Mucosa of descending colon (tissue), 3 donors: ENCODE data around the gene ATAD3B. TPM values are rescaled to one million over a fixed set of nuclear protein-coding genes. Genes with fewer than 3 reads are reported as not detected.
A peak's percentile ranks its signal among the peaks of the same experiment; 100 is the strongest.
"Not testable (repeated sequence)": the region's sequence is repeated elsewhere in the genome, so short reads cannot be mapped to it uniquely, and the experiment has no call there.

ENCODE experiments used
- ATAC-seq: fragments of 200-7000 bp; cut with Tn5 transposase; one replicate; pipeline ENCODE4 v1.9.1; 2020; ENCODE audit warnings: mild to moderate bottlenecking, moderate library complexity
- DNase-seq, 3 donors: peaks; one replicate each; pipeline ENCODE4 v3.0.0-alpha.2; 2020
- H3K36me3 ChIP-seq: fragments of 200-600 bp; one replicate; pipeline ENCODE4 v1.8.0; 2021; ENCODE audit warnings: low read depth, mild to moderate bottlenecking
- H3K4me1 ChIP-seq: fragments of 200-600 bp; one replicate; pipeline ENCODE4 v1.8.0; 2021; ENCODE audit warnings: low read depth, mild to moderate bottlenecking
- H3K4me3 ChIP-seq: fragments of 200-600 bp; one replicate; pipeline ENCODE4 v1.8.0; 2021; ENCODE audit warnings: mild to moderate bottlenecking
- H3K9me3 ChIP-seq: fragments of 200-600 bp; one replicate; pipeline ENCODE4 v1.8.0; 2021; ENCODE audit warnings: mild to moderate bottlenecking
- intact Hi-C, 2 donors: fragments of 100-400 bp; cut with DNase I in 1 of 2; cut with micrococcal nuclease in 1 of 2; formaldehyde crosslinking; loops; one replicate each; pipeline versions ENCODE4 v1.11.0 to v1.11.1; 2022; cut with DNase I, micrococcal nuclease
- total RNA-seq, 3 donors: library from RNA; stranded (reverse); fragmentation: NEBNext Ultra II Directional in 2 of 3; extraction: Animal tissue kit (Norgen Biotek cat#: 25700) in 2 of 3; gene quantifications; one replicate each; pipeline versions ENCODE4 v1.2.1 to v1.2.4, GENCODE V29; 2021 to 2023
- TF ChIP-seq, protein P1 (sequence below): fragments of 200-600 bp; IDR thresholded peaks from one replicate; pipeline ENCODE4 v1.8.0; 2022; ENCODE audit warnings: antibody characterized with exemption, mild to moderate bottlenecking
- donor health status: DM: no; HTN: no; CAD: no; lungs with moderate emphysema.
- donor health status: DM: no; HTN: no; CAD: no.
- donor health status: DM: no; HTN: yes; CAD: no.

ATAD3B gene
- total RNA-seq, 3 donors from 2014 or later: 22.8 to 30.9 (median 25.4) TPM

DNA sequence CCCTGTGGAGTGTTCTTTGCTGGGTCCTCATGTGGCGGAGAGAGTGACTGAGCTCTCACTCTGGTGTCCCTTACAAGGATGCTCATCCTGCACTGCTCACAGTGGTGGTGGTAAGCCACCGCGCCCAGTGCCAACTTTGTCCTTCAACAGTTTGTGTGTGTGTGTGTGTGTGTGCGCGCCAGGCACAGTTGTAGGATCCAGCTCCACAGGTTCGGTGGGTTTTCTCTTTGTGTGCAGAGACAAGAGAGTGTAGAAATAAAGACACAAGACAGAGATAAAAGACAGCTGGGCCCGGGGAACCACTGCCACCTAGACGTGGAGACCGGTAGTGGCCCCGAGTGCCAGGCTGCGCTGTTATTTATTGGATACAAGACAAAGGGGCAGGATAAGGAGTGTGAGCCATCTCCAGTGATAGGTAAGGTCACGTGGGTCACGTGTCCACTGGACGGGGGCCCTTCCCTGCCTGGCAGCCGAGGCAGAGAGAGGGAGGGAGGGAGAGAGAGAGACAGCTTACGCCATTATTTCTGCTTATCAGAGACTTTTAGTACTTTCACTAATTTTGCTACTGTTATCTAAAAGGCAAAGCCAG, 33.3 kb downstream of the ATAD3B start:
- H3K36me3 ChIP-seq, intact Hi-C loops, H3K4me3 ChIP-seq, H3K4me1 ChIP-seq, H3K9me3 ChIP-seq: not testable (repeated sequence)
- TF ChIP-seq, protein P1, sequence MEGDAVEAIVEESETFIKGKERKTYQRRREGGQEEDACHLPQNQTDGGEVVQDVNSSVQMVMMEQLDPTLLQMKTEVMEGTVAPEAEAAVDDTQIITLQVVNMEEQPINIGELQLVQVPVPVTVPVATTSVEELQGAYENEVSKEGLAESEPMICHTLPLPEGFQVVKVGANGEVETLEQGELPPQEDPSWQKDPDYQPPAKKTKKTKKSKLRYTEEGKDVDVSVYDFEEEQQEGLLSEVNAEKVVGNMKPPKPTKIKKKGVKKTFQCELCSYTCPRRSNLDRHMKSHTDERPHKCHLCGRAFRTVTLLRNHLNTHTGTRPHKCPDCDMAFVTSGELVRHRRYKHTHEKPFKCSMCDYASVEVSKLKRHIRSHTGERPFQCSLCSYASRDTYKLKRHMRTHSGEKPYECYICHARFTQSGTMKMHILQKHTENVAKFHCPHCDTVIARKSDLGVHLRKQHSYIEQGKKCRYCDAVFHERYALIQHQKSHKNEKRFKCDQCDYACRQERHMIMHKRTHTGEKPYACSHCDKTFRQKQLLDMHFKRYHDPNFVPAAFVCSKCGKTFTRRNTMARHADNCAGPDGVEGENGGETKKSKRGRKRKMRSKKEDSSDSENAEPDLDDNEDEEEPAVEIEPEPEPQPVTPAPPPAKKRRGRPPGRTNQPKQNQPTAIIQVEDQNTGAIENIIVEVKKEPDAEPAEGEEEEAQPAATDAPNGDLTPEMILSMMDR: peak; percentile 71
- peak; percentile 77 to 87 (median 85) for DNase-seq
- peak; percentile 75 for ATAC-seq

GRCh38 chr1:1505366-1505798, 33.8 kb downstream of the ATAD3B start:
- peak in 2 of 3 donors; percentile 68 to 69 for DNase-seq
- H3K4me3 ChIP-seq, H3K4me1 ChIP-seq, H3K36me3 ChIP-seq, H3K9me3 ChIP-seq, intact Hi-C loops: not testable (repeated sequence)
- ATAC-seq: peak; percentile 80

GRCh38 chr1:1505801-1506200, 34.2 kb downstream of the ATAD3B start:
- H3K36me3 ChIP-seq, H3K9me3 ChIP-seq, H3K4me1 ChIP-seq, H3K4me3 ChIP-seq, intact Hi-C loops, ATAC-seq, DNase-seq: not testable (repeated sequence)

DNA sequence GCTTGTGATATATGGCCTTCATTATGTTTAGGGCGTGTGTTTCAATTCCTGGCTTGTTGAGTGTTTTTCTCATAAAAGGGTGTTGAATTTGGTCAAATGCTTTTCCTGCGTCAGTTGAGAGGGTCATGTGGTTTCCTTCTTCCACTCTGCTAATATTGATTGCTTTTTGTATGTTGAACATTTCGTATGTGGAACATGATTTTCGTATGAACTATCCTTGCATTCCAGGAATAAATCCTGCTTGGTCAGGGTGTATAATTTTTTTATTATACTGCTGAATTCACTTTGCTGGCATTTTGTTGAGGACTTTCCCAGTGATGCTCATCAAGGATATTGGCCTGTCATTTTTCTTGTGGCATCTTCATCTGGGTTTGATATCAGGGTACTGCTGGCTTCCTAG, 35.7 kb downstream of the ATAD3B start:
- intact Hi-C loops: no loop called here
- Histone ChIP-seq H3K9me3 (no peaks in the 10 kb centered on the region), H3K4me3 (no peak overlapping the region), H3K36me3 (no peaks in the 10 kb centered on the region), H3K4me1 (peaks cover 9% of the 10 kb centered on the region)
- no peak for DNase-seq
- no peak for ATAC-seq
- TF ChIP-seq, protein P1: no peak

DNA sequence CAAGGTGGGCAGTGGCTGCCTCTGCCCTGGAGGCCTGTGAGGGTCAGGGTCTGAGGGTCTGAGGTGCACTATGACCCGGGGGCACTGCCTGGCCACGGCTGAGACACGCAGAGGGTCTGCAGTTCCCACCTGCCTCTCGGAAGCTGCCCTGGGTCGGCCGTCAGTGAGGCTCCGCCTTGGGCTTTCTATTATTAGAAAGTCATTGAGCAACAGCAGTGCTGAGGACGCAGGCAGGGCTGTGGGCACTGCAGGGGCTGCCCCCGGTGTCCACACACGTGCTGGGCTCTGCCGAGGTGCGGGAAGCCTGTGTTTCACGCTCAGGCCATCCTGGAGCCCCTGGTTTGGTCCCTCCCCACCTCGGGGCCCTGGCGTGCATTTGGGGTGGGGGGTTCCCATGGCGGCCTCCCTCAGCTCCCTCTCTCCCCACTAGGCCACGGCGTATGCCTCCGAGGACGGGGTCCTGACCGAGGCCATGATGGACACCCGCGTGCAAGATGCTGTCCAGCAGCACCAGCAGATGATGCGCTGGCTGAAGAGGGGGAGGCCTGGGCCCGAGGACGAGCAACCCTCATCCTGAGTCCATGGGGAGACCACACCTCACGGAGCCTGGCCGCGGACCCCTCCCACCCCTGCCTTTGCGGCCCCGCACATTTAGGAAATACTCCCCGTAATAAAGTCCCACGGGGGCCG, 37.4 kb downstream of the ATAD3B start:
- DNase-seq, H3K4me3 ChIP-seq, H3K36me3 ChIP-seq, intact Hi-C loops, H3K9me3 ChIP-seq, ATAC-seq: not testable (repeated sequence)
- H3K4me1 ChIP-seq: peaks cover 12% of the 10 kb centered on the region

DNA sequence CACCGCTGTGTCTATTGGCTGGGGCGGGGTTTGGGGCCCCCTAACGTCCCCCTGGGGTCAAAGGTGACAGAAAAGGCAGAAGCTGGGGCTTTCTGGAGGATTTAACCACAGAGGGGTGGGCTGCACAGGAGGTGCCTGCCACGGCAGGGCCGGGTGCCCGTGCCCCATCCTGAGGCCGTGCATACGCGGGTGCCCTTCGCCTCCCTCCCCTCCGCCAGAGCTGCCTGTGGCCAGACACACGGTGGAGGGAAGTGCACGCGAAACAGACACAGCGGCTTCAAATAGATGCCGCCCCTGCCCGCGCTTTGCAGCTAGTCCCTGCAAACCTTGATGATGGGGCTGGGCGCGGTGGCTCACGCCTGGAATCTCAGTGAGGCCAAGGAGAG, 37.9 kb downstream of the ATAD3B start:
- peaks cover 12% of the 10 kb centered on the region for H3K4me1 ChIP-seq
- intact Hi-C loops, DNase-seq, H3K9me3 ChIP-seq, ATAC-seq, H3K36me3 ChIP-seq, H3K4me3 ChIP-seq: not testable (repeated sequence)

GRCh38 chr1:1510912-1511532, 39.5 kb downstream of the ATAD3B start:
- H3K4me1 ChIP-seq: peaks cover 7% of the 10 kb centered on the region
- TF ChIP-seq, protein P1: no peak
- intact Hi-C loops: no loop called here
- peak in 1 of 3 donors; percentile 23 for DNase-seq
- H3K36me3 ChIP-seq: no peaks in the 10 kb centered on the region
- H3K4me3 ChIP-seq: peak overlapping the region; percentile 83
- ATAC-seq: peak; percentile 5
- no peaks in the 10 kb centered on the region for H3K9me3 ChIP-seq
